Natural killer cell treated with Interleukin-12 subunit alpha and Interleukin-12 subunit beta and Interleukin-15 and Interleukin-18, amount 100 ng/mL, for 72 hours (primary cell): ENCODE results near the gene NELFCD. TPM values are rescaled to one million over a fixed set of nuclear protein-coding genes. Genes with fewer than 3 reads are reported as not detected.

ENCODE experiments used
- ATAC-seq, 2 donors: fragments of 150-1000 bp; cut with Tn5 transposase in 1 of 2; sonication (Bioruptor Pico), chemical (Tn5 transposase) in 1 of 2; 2 replicates each; pipeline ENCODE4 v1.10.0; 2021
- DNase-seq: peaks from one replicate; pipeline ENCODE4 v3.0.0; 2022; ENCODE audit warnings: low spot score
- H3K27ac Mint-ChIP-seq, 2 donors: 1 replicate in 1 of 2; 2 replicates in 1 of 2; pipeline ENCODE4 v1.8.0; 2022; ENCODE audit warnings: mixed read lengths in 2 of 2, mild to moderate bottlenecking in 1 of 2, moderate library complexity in 1 of 2
- H3K27me3 Mint-ChIP-seq, 2 donors: 1 replicate in 1 of 2; 2 replicates in 1 of 2; pipeline ENCODE4 v1.8.0; 2022; ENCODE audit warnings: mixed read lengths in 2 of 2
- H3K36me3 Mint-ChIP-seq: one replicate; pipeline ENCODE4 v1.8.0; 2022; ENCODE audit warnings: mixed read lengths
- H3K4me1 Mint-ChIP-seq, 2 donors: 1 replicate in 1 of 2; 2 replicates in 1 of 2; pipeline ENCODE4 v1.8.0; 2022; ENCODE audit warnings: low read depth in 2 of 2, mixed read lengths in 2 of 2, mild to moderate bottlenecking in 1 of 2
- H3K4me3 Mint-ChIP-seq: one replicate; pipeline ENCODE4 v1.8.0; 2022; ENCODE audit warnings: mixed read lengths
- H3K9me3 Mint-ChIP-seq: 2 replicates; pipeline ENCODE4 v1.8.0; 2022; ENCODE audit warnings: mixed read lengths
- total RNA-seq, 2 donors: library from RNA; stranded (reverse); gene quantifications; one replicate each; pipeline ENCODE4 v1.2.3, GENCODE V29; 2022

The NELFCD gene
- total RNA-seq, 2 donors from 2014 or later, result 89.1 to 106 TPM

- Mint-ChIP-seq H3K4me3 (no peak overlapping the region), H3K36me3 (peaks cover 32% of the 10 kb centered on the region), H3K4me1 (peaks cover 33 to 50% of the 10 kb centered on the region in 2 donors), H3K27ac (no peak overlapping the region), H3K9me3 (no peaks in the 10 kb centered on the region), H3K27me3 (no peaks in the 10 kb centered on the region)
- DNase-seq (no peak), ATAC-seq (no peak)
These were observed 43.1 kb downstream of the NELFCD start for GRCh38 chr20:59024111-59024530.

- ATAC-seq (no peak), DNase-seq (no peak)
- no peak overlapping the region for H3K4me3 Mint-ChIP-seq
- H3K9me3 Mint-ChIP-seq, result no peaks in the 10 kb centered on the region
- H3K27me3 Mint-ChIP-seq, result no peaks in the 10 kb centered on the region
- peaks cover 36 to 57% of the 10 kb centered on the region in 2 donors for H3K4me1 Mint-ChIP-seq
- no peak overlapping the region for H3K27ac Mint-ChIP-seq
- H3K36me3 Mint-ChIP-seq, result peaks cover 39% of the 10 kb centered on the region
These were observed 44.0 kb downstream of the NELFCD start for GRCh38 chr20:59025086-59025485.

DNA sequence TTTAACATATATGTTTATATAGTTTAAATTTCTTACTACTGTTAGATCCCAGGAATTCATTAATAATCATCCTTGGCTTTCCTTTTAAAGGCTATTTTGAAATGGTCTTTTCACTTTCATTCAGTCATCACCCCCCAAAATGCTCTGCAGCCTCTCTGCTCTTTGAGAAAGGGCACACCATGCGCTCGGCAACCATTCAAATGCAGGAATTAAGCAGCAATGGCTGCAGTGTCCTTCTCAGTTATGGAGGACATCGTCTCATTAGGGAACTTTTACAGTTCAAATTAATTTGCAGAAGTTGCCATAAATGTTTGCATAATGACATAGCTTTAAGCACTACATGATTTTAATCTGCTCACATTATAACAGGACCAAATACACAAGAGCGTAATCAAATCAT, 44.5 kb downstream of the NELFCD start:
- H3K27ac Mint-ChIP-seq, result no peak overlapping the region
- ATAC-seq, result no peak
- H3K9me3 Mint-ChIP-seq, result no peaks in the 10 kb centered on the region
- DNase-seq, result no peak
- H3K4me3 Mint-ChIP-seq, result no peak overlapping the region
- peaks cover 43% of the 10 kb centered on the region for H3K36me3 Mint-ChIP-seq
- no peaks in the 10 kb centered on the region for H3K27me3 Mint-ChIP-seq
- H3K4me1 Mint-ChIP-seq, result peaks cover 39 to 62% of the 10 kb centered on the region in 2 donors

- no peak for ATAC-seq
- DNase-seq, result no peak
- Mint-ChIP-seq H3K27me3 (no peaks in the 10 kb centered on the region), H3K27ac (peak overlapping the region; percentile 6 to 12), H3K4me3 (peak overlapping the region; percentile 3), H3K36me3 (peaks cover 49% of the 10 kb centered on the region), H3K4me1 (peaks cover 41 to 65% of the 10 kb centered on the region in 2 donors), H3K9me3 (no peaks in the 10 kb centered on the region)
These were observed 46.1 kb downstream of the NELFCD start for GRCh38 chr20:59026904-59027740.

GRCh38 chr20:59027741-59028320, 46.8 kb downstream of the NELFCD start:
- ATAC-seq, result no peak
- Mint-ChIP-seq H3K4me3 (no peak overlapping the region), H3K36me3 (peaks cover 44% of the 10 kb centered on the region), H3K27ac (no peak overlapping the region), H3K9me3 (no peaks in the 10 kb centered on the region), H3K4me1 (peaks cover 44 to 64% of the 10 kb centered on the region in 2 donors), H3K27me3 (no peaks in the 10 kb centered on the region)
- no peak for DNase-seq

DNA sequence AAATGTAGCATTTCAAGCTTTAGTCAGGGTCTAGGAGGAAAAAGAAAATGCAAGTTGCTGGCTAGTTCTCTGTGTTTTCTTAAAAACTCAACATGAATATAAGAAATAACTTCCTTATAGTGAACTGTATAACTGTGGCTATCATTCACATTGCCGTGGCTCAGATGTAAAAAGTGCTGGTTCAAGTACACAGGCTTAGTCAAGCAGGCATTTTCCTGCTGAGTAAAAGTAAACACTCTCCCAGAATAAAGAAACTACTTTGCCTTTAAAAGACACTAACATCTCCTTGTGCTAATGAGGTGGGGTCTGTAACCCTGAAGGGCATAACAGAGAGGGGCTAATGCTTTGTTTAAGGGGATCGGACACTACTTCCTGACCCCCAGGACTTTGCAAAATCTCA, 47.8 kb downstream of the NELFCD start:
- H3K4me1 Mint-ChIP-seq, result peaks cover 45 to 65% of the 10 kb centered on the region in 2 donors
- DNase-seq (no peak), ATAC-seq (no peak)
- no peak overlapping the region for H3K27ac Mint-ChIP-seq
- H3K4me3 Mint-ChIP-seq, result peak overlapping the region; percentile 65
- no peaks in the 10 kb centered on the region for H3K27me3 Mint-ChIP-seq
- H3K9me3 Mint-ChIP-seq, result no peaks in the 10 kb centered on the region
- H3K36me3 Mint-ChIP-seq, result peaks cover 44% of the 10 kb centered on the region

DNA sequence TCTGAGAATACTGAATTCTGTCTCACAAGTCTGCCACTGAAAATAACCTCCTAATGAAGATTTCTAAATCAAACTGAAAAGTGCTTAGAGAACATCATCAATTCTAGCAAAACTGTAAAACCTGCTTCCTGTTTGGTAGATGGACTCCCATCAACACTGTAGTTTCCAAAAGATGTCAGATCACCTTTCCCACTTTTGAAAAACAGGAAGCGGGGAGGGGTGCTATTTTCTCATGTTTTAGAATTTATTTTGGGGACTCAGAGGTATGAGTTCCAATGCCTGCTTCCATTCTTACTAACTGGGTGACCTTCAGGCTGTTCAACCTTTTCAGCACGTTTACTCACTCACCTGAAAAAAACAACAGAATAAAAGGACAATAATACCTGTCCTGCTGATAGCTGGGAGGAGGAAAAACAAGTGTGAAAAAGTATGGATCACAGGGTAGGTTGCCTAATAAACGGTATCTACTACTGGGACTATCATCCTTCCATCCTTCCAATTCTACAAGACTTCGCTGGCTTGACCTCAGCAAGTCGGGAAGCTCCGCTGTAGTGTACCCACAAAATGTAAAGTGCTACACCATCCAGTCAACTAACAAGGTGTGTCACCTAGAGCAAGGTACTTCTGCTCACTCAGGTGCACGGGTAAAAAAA, 50.0 kb downstream of the NELFCD start:
- no peaks in the 10 kb centered on the region for H3K9me3 Mint-ChIP-seq
- no peaks in the 10 kb centered on the region for H3K27me3 Mint-ChIP-seq
- ATAC-seq, result no peak
- H3K27ac Mint-ChIP-seq, result peak overlapping the region; percentile 84 to 89
- peaks cover 42 to 63% of the 10 kb centered on the region in 2 donors for H3K4me1 Mint-ChIP-seq
- peak overlapping the region; percentile 92 for H3K4me3 Mint-ChIP-seq
- DNase-seq, result no peak
- peaks cover 50% of the 10 kb centered on the region for H3K36me3 Mint-ChIP-seq

DNA sequence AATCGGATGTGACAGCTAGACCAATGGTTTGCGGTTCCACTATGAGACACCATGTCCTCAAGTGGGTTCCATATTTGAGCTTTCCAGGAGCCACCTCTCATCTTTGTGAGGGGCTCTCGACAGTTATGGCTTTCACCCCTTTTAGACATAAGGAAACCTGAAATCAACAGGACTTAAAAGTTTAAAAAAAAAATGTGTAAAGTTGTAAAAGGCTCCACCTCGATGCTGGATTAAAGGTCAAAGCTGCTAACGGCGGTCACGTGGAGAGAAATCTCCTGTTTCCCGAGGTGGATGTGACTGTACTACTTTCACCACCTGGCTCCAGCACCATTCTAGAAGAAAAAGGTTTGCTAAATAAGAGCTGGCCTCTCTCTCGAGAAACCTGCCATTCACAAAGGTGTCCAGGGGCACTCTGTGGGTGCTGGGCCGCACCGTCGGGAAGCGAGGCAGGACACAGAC, 50.5 kb downstream of the NELFCD start:
- Mint-ChIP-seq H3K9me3 (no peaks in the 10 kb centered on the region), H3K27me3 (no peaks in the 10 kb centered on the region), H3K4me3 (peak overlapping the region; percentile 92), H3K4me1 (peaks cover 42 to 67% of the 10 kb centered on the region in 2 donors), H3K27ac (peak overlapping the region; percentile 84 to 89), H3K36me3 (peaks cover 53% of the 10 kb centered on the region)
- ATAC-seq (no peak), DNase-seq (no peak)

GRCh38 chr20:59032023-59032712, 51.1 kb downstream of the NELFCD start, which contains the start of gene ATP5F1E:
Gene ATP5F1E, minus strand, starts transcription at chr20:59032335. Its CDS starts 84 bp downstream, at chr20:59032251.
- peak; percentile 99 for ATAC-seq
- Mint-ChIP-seq H3K36me3 (peaks cover 54% of the 10 kb centered on the region), H3K27ac (peak within 1 kb of the TSS; percentile 84 to 89), H3K4me1 (peaks cover 42 to 68% of the 10 kb centered on the region in 2 donors), H3K9me3 (no peaks in the 10 kb centered on the region), H3K27me3 (no peaks in the 10 kb centered on the region), H3K4me3 (peak within 1 kb of the TSS; percentile 92)
- peak; percentile 99 for DNase-seq

DNA sequence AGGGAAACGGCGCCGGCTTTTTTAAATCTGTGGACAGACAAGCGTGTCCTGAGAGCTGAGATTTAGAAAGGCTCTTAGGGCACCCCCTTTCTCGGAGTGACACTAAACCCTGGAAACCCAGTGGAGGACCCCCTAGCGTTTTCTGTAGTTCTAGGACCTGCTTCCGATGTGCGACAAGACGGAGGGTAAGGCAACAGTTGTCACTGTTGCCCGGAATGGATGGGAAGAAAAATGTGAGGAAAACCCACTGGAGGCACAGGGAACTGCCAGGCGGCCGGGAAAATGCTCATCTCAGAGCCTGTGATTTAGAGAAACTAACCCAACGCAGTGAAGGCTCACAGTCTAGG, 51.6 kb downstream of the NELFCD start:
- Mint-ChIP-seq H3K27ac (peak overlapping the region; percentile 84 to 89), H3K27me3 (no peaks in the 10 kb centered on the region), H3K4me3 (peak overlapping the region; percentile 92), H3K4me1 (peaks cover 37 to 65% of the 10 kb centered on the region in 2 donors), H3K36me3 (peaks cover 51% of the 10 kb centered on the region), H3K9me3 (no peaks in the 10 kb centered on the region)
- ATAC-seq (no peak), DNase-seq (no peak)

- ATAC-seq (no peak), DNase-seq (no peak)
- Mint-ChIP-seq H3K4me3 (peak overlapping the region; percentile 92), H3K4me1 (peaks cover 34 to 62% of the 10 kb centered on the region in 2 donors), H3K27me3 (no peaks in the 10 kb centered on the region), H3K9me3 (no peaks in the 10 kb centered on the region), H3K36me3 (peaks cover 49% of the 10 kb centered on the region), H3K27ac (peak overlapping the region; percentile 84 to 89)
These were observed 52.0 kb downstream of the NELFCD start for GRCh38 chr20:59033093-59033492.

GRCh38 chr20:59033616-59034165, 52.6 kb downstream of the NELFCD start:
- peak overlapping the region; percentile 11 for H3K4me3 Mint-ChIP-seq
- peak overlapping the region in 1 of 2 donors; percentile 35 for H3K27ac Mint-ChIP-seq
- H3K27me3 Mint-ChIP-seq, result no peaks in the 10 kb centered on the region
- no peak for ATAC-seq
- no peaks in the 10 kb centered on the region for H3K9me3 Mint-ChIP-seq
- H3K36me3 Mint-ChIP-seq, result peaks cover 49% of the 10 kb centered on the region
- peaks cover 31 to 59% of the 10 kb centered on the region in 2 donors for H3K4me1 Mint-ChIP-seq
- DNase-seq, result no peak

DNA sequence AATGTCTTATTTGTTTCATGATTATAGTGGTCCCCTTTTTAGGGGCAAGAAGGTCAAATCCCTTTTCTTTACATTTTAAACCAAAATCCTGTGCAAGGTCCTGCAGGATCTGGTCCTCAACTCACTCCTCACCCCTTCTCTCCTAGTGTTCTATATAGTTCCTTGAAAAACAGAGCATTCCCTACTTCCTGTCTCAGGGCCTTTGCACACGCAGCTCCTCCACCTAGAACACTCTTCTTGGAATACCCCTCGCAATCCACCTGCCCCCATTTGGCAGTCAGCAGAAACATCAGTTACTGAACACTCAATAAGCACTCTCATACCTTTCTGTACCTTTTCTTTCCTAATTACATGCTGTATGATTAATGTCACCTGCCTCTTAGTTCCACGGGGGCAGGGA, 54.3 kb downstream of the NELFCD start:
- Mint-ChIP-seq H3K36me3 (peaks cover 46% of the 10 kb centered on the region), H3K27me3 (no peaks in the 10 kb centered on the region), H3K27ac (no peak overlapping the region), H3K4me1 (peaks cover 28 to 61% of the 10 kb centered on the region in 2 donors), H3K9me3 (no peaks in the 10 kb centered on the region), H3K4me3 (no peak overlapping the region)
- ATAC-seq (no peak), DNase-seq (no peak)
